Activated CD8-positive, alpha-beta T cell treated with anti-CD3 and anti-CD28 coated beads for 36 hours (primary cell): ENCODE results near the gene NAGLU. TPM values are rescaled to one million over a fixed set of nuclear protein-coding genes. Genes with fewer than 3 reads are reported as not detected.

ENCODE experiments used
- ATAC-seq: fragments of 200-7000 bp; cut with Tn5 transposase; one replicate; pipeline ENCODE4 v1.10.0; 2021; ENCODE audit warnings: mild to moderate bottlenecking, moderate library complexity
- CTCF ChIA-PET: fragments of 350-600 bp; sonication (Branson Sonifier 250); formaldehyde crosslinking; loops from one replicate; lab custom pipeline; 2021; ENCODE audit warnings: antibody characterized with exemption; lab: Charles Lee
- POLR2A ChIA-PET: fragments of 350-600 bp; sonication (Branson Sonifier 250); formaldehyde crosslinking; loops from one replicate; lab custom pipeline; 2021; ENCODE audit warnings: antibody characterized with exemption; lab: Charles Lee
- DNase-seq: peaks from one replicate; pipeline ENCODE4 v3.0.0-alpha.2; 2020
- H3K27ac Mint-ChIP-seq: one replicate; pipeline ENCODE4 v1.8.0; 2021; ENCODE audit warnings: mild to moderate bottlenecking, mixed read lengths
- H3K27me3 Mint-ChIP-seq: one replicate; pipeline ENCODE4 v1.8.0; 2021; ENCODE audit warnings: mixed read lengths
- H3K36me3 Mint-ChIP-seq: one replicate; pipeline ENCODE4 v1.8.0; 2021; ENCODE audit warnings: low read depth, mixed read lengths
- H3K4me1 Mint-ChIP-seq: one replicate; pipeline ENCODE4 v1.8.0; 2021; ENCODE audit warnings: low read depth, mixed read lengths
- H3K4me3 Mint-ChIP-seq: one replicate; pipeline ENCODE4 v1.8.0; 2021; ENCODE audit warnings: mild to moderate bottlenecking, moderate library complexity, mixed read lengths
- H3K9me3 Mint-ChIP-seq: one replicate; pipeline ENCODE4 v1.8.0; 2021; ENCODE audit warnings: mixed read lengths
- intact Hi-C: fragments of 100-400 bp; cut with micrococcal nuclease; formaldehyde crosslinking; loops from one replicate; pipeline ENCODE4 v1.10.0; 2022
- total RNA-seq, 2 experiments: library from RNA; stranded (reverse); gene quantifications; one replicate each; pipeline ENCODE4 v1.2.3, GENCODE V29; 2021
- TF ChIP-seq, protein P1 (sequence below): fragments of 200-600 bp; IDR thresholded peaks from one replicate; pipeline ENCODE4 v1.8.0; 2022; ENCODE audit warnings: antibody characterized with exemption, mild to moderate bottlenecking

The NAGLU gene
- total RNA-seq, 2 experiments from 2014 or later: 10.8 to 11.4 TPM

DNA sequence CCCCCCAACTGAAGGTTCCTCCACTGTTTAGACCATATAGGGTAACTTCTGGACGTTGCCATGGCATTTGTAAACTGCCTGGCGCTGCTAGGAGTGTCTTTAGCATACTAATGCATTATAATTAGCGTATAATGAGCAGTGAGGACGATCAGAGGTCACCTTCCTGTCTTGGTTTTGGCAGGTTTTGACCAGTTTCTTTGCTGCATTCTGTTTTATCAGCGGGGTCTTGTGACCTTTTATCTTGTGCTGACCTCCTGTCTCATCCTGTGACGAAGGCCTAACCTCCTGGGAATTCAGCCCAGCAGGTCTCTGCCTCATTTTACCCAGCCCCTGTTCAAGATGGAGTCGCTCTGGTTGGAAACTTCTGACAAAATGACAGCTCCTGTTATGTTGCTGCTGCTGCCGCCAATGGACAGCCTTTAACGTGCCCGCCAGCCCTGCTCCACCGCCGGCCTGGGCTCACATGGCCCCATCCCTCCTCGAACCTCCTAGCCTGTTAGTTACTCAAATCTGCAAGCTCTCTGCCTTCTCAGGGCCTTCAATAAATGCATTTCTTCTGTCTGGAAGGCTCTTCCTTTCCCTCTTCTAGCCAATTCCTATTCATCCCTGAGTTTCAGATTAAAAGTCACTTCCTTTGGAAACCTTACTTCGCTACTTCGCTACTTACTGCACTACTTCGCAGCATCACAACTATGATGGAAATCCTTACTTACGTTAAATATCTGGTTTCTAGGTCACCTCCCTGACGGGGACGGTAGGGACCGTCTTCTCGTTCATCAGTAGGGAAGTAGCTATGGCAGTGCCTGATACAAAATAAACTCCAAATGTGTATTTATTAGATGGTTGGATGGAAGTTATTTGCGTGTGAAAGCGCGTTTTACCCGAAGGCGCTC is 640 bp upstream of the NAGLU start:
- no peaks in the 10 kb centered on the region for H3K9me3 Mint-ChIP-seq
- intact Hi-C loops: no loop called here

DNA sequence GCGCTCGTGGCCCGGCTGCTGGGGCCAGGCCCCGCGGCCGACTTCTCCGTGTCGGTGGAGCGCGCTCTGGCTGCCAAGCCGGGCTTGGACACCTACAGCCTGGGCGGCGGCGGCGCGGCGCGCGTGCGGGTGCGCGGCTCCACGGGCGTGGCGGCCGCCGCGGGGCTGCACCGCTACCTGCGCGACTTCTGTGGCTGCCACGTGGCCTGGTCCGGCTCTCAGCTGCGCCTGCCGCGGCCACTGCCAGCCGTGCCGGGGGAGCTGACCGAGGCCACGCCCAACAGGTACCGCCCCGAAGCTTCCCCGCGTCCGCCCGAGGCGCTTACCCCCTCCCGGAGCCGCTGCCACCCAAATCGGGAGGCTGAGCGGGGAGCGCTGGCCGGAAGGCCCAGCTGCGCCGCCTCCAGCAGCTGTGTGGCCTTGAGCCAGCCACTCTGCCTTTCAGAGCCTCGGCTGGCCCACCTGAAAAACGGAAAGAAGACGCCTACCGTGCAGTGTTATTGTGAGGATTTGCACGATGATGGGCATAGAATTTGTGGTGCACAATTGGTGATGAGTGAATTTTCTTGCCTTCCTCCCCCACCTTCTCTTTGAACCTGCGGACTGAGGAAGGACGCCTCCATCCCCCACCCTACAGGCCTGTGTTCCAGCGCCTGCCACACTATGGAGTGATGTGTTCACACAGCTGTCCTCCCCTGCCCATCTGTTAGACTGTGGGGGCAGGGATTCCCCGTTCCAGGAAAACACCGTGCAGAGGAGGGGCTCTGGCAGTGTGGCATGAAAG is 523 bp downstream of the NAGLU start:
- ATAC-seq (peak; percentile 71), DNase-seq (peak; percentile 82)
- TF ChIP-seq, protein P1, sequence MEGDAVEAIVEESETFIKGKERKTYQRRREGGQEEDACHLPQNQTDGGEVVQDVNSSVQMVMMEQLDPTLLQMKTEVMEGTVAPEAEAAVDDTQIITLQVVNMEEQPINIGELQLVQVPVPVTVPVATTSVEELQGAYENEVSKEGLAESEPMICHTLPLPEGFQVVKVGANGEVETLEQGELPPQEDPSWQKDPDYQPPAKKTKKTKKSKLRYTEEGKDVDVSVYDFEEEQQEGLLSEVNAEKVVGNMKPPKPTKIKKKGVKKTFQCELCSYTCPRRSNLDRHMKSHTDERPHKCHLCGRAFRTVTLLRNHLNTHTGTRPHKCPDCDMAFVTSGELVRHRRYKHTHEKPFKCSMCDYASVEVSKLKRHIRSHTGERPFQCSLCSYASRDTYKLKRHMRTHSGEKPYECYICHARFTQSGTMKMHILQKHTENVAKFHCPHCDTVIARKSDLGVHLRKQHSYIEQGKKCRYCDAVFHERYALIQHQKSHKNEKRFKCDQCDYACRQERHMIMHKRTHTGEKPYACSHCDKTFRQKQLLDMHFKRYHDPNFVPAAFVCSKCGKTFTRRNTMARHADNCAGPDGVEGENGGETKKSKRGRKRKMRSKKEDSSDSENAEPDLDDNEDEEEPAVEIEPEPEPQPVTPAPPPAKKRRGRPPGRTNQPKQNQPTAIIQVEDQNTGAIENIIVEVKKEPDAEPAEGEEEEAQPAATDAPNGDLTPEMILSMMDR: no peak
- POLR2A ChIA-PET: interaction anchor here (0.6 to 1.5 kb wide), 7 partner anchors 9 to 328 kb away, joined by 3 to 6 read pairs (median 3); partner anchors contain the start of genes CAVIN1 and PSMC3IP
- peak overlapping the region; percentile 73 for H3K27ac Mint-ChIP-seq
- intact Hi-C loops: no loop called here
- H3K4me3 Mint-ChIP-seq: peak overlapping the region; percentile 84
- CTCF ChIA-PET: interaction anchor here (0.8 to 2.2 kb wide), 9 partner anchors 9 to 352 kb away, joined by 3 to 12 read pairs (median 6); partner anchors contain the start of gene PSMC3IP
- H3K36me3 Mint-ChIP-seq: peaks cover 22% of the 10 kb centered on the region
- no peaks in the 10 kb centered on the region for H3K9me3 Mint-ChIP-seq
- peaks cover 35% of the 10 kb centered on the region for H3K4me1 Mint-ChIP-seq
- no peaks in the 10 kb centered on the region for H3K27me3 Mint-ChIP-seq

More for the DNA sequence above, 640 bp upstream of the NAGLU start:
- H3K4me3 Mint-ChIP-seq: peak overlapping the region; percentile 75
- H3K27me3 Mint-ChIP-seq: no peaks in the 10 kb centered on the region
- peaks cover 12% of the 10 kb centered on the region for H3K36me3 Mint-ChIP-seq
- TF ChIP-seq, protein P1: no peak
- DNase-seq (no peak), ATAC-seq (peak; percentile 8)
- CTCF ChIA-PET: interaction anchor here (0.6 to 2.2 kb wide), 7 partner anchors 8 to 351 kb away, joined by 3 to 12 read pairs (median 11); partner anchors contain the start of gene PSMC3IP
- POLR2A ChIA-PET: interaction anchor here (1.0 to 1.5 kb wide), 4 partner anchors 10 to 112 kb away, joined by 3 to 6 read pairs (median 5); partner anchors contain the start of genes CAVIN1 and PSMC3IP
- H3K4me1 Mint-ChIP-seq: peaks cover 35% of the 10 kb centered on the region
- peak overlapping the region; percentile 77 for H3K27ac Mint-ChIP-seq

DNA sequence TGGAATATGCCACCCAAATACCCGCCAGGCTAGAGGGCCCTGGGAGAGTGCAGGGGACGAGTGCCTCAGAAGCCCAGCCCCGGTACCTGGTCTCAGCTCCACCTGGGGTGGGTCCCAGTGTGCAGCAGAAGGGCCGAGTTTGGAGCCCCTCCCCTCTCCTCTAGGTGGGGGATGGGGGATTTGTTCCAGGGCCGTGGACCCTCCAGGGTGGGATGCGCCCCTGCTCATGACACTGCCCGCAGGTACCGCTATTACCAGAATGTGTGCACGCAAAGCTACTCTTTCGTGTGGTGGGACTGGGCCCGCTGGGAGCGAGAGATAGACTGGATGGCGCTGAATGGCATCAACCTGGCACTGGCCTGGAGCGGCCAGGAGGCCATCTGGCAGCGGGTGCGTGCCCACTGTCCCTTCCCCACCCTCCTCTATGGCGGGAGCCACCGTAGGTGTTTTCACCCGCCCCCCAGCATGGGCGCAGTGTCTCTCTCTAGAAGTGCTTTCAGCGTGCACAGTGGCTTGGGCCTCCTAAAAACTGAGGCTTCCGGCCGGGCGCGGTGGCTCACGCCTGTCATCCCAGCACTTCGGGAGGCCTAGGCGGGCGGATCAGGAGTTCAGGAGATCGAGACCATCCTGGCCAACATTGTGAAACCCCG is 1.2 kb downstream of the NAGLU start:
- peak overlapping the region; percentile 84 for H3K4me3 Mint-ChIP-seq
- ChIA-PET CTCF (interaction anchor here (0.8 to 2.2 kb wide), 6 partner anchors 8 to 41 kb away, joined by 3 to 12 read pairs (median 8); partner anchors contain the start of gene PSMC3IP), POLR2A (interaction anchor here (0.6 to 1.5 kb wide), 2 partner anchors 8 to 548 kb away, joined by 4 to 6 read pairs; no protein-coding TSS in a partner anchor)
- ATAC-seq (no peak), DNase-seq (no peak)
- H3K27ac Mint-ChIP-seq: peak overlapping the region; percentile 73
- TF ChIP-seq, protein P1: no peak
- peaks cover 22% of the 10 kb centered on the region for H3K36me3 Mint-ChIP-seq
- no peaks in the 10 kb centered on the region for H3K9me3 Mint-ChIP-seq
- intact Hi-C loops: no loop called here
- no peaks in the 10 kb centered on the region for H3K27me3 Mint-ChIP-seq
- H3K4me1 Mint-ChIP-seq: peaks cover 33% of the 10 kb centered on the region

DNA sequence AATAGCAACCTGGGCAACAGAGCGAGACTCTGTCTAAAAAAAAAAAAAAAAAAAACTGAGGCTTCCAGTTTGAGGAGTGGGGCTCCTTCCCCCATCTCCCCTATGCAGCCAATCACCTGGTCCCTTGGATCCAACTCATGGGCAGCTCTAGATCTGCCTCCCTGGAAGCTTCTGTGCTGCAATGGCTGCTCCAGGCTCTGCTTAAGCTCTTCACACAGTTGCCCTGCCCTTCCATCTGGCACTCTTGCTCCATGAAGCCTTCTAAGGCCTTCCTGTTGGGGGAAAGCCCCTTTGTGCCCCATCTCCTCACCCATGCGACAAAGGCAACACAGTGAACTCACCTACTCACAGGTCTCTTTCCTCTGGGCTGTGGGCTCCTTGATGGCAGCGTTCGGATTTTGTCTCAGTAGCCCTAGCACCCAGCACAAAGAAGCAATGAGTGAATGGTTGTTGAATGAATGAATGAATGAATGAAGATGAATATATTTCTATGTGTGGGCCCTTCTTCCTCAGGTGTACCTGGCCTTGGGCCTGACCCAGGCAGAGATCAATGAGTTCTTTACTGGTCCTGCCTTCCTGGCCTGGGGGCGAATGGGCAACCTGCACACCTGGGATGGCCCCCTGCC is 1.9 kb downstream of the NAGLU start:
- intact Hi-C loops: no loop called here
- Mint-ChIP-seq H3K27me3 (no peaks in the 10 kb centered on the region), H3K36me3 (peaks cover 22% of the 10 kb centered on the region), H3K4me3 (peak overlapping the region; percentile 42), H3K4me1 (peaks cover 33% of the 10 kb centered on the region), H3K27ac (no peak overlapping the region), H3K9me3 (no peaks in the 10 kb centered on the region)
- ChIA-PET POLR2A (interaction anchor here (0.6 kb wide), 1 partner anchor 548 kb away, joined by 4 read pairs; no protein-coding TSS in a partner anchor), CTCF (interaction anchor here (0.5 to 2.2 kb wide), 3 partner anchors 11 to 51 kb away, joined by 3 to 11 read pairs (median 6); no protein-coding TSS in a partner anchor)
- ATAC-seq (no peak), DNase-seq (no peak)
- TF ChIP-seq, protein P1: no peak
